Spleen (tissue), 7 donors: ENCODE data around the gene POU6F1.
A peak's percentile ranks its signal among the peaks of the same experiment; 100 is the strongest.

ENCODE experiments used
- POLR2A ChIP-seq, 3 donors: fragments of 450-650 bp; IDR thresholded peaks; one replicate each; pipeline ENCODE4 v1.5.1; 2017; ENCODE audit warnings: antibody characterized with exemption in 3 of 3, mild to moderate bottlenecking in 1 of 3
- TF ChIP-seq, protein P1 (sequence below), 11 experiments: fragments of 200-600 bp in 7 of 11; fragments of 450-650 bp in 4 of 11; sonication (generic) in 4 of 11; IDR thresholded peaks in 8 of 11; conservative IDR thresholded peaks in 3 of 11; 1 replicate in 7 of 11; 2 replicates in 4 of 11; pipeline versions ENCODE4 v1.4.0 to v1.8.0; 2016 to 2021; ENCODE audit warnings: antibody characterized with exemption in 11 of 11, inconsistent platforms in 4 of 11, mild to moderate bottlenecking in 1 of 11
- donor health status: DM: no; HTN: no; CAD: no; lungs with moderate emphysema.
- donor health status: DM: no; HTN: no; CAD: no.
- donor health status: DM: no; HTN: no; CAD: no.

DNA sequence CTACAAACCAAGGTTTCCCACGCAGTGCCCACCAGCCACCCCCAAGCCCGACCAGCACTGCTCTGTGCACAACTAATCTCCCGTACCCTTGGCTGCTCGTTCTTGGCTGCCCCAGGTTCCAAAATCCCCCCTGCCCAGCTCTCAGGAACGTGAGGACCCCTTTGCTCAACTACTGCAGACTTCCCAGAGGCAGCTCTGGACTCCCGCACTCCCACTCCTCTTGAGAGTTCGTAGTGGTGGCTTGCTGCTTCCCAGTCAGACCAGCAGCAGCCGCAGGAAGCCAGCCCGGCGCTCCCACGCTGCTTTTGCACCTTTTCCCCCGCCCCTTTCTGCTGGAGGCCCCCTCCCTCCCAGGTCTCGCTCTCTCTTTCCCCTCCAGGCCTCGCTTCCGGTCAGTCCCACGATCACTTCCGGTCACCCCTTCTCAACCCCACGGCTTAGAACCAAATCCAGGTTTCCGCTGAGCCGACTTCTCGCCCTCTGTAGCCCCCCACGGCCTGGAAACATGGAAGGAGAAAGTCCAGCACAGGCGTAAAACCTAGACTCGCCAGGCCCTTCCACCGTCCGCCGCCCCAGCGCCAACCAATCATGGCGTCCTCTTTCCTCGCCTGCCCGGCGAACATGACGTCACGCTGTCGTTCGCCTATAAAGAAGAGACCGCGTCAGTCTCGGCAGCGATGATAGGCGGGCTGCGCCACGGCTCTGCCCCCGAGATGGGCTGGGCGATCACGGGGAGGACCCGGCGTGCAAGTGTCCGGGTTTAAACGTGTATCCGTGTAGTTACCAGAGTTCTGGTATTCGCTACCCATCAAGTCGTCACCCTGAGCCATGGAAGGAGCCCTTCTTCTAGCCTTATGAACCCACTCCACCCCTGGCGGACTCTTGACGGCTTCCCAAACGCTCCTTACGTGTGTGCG is 45.1 kb downstream of the POU6F1 start, which contains the start of gene TFCP2:
- TF ChIP-seq, protein P1, sequence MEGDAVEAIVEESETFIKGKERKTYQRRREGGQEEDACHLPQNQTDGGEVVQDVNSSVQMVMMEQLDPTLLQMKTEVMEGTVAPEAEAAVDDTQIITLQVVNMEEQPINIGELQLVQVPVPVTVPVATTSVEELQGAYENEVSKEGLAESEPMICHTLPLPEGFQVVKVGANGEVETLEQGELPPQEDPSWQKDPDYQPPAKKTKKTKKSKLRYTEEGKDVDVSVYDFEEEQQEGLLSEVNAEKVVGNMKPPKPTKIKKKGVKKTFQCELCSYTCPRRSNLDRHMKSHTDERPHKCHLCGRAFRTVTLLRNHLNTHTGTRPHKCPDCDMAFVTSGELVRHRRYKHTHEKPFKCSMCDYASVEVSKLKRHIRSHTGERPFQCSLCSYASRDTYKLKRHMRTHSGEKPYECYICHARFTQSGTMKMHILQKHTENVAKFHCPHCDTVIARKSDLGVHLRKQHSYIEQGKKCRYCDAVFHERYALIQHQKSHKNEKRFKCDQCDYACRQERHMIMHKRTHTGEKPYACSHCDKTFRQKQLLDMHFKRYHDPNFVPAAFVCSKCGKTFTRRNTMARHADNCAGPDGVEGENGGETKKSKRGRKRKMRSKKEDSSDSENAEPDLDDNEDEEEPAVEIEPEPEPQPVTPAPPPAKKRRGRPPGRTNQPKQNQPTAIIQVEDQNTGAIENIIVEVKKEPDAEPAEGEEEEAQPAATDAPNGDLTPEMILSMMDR (IDR thresholded peaks at IDR 0.05 in 8 of 11, conservative IDR thresholded peaks at IDR 0.05 in 3 of 11), result peak in 4 of 11 experiments; percentile 7 to 16 (median 9)
- peak in 1 of 3 donors; percentile 66 for TF ChIP-seq POLR2A (IDR thresholded peaks at IDR 0.05)
